Uterus (tissue), 4 donors: ENCODE results near the gene SRPK2. TPM values are rescaled to one million over a fixed set of nuclear protein-coding genes. Genes with fewer than 3 reads are reported as not detected.

ENCODE experiments used
- DNase-seq, 2 donors: peaks; one replicate each; pipeline ENCODE4 v3.0.0-alpha.2; 2019 to 2020
- H3K27ac ChIP-seq, 2 donors: fragments of 200-600 bp; sonication (generic); 1 replicate in 1 of 2; 2 replicates in 1 of 2; pipeline ENCODE4 v1.5.1; 2016 to 2018
- H3K27me3 ChIP-seq, 2 donors: fragments of 200-600 bp; sonication (generic); one replicate each; pipeline ENCODE4 v1.5.1; 2018 to 2019; ENCODE audit warnings: control low read depth in 1 of 2
- H3K36me3 ChIP-seq, 2 donors: fragments of 200-600 bp; sonication (generic); one replicate each; pipeline ENCODE4 v1.5.1; 2019; ENCODE audit warnings: control low read depth in 1 of 2
- H3K4me1 ChIP-seq, 2 donors: fragments of 200-600 bp; sonication (generic); one replicate each; pipeline ENCODE4 v1.5.1; 2018 to 2019; ENCODE audit warnings: control low read depth in 1 of 2
- H3K4me3 ChIP-seq, 2 donors: fragments of 200-600 bp; sonication (generic); 1 replicate in 1 of 2; 2 replicates in 1 of 2; pipeline ENCODE4 v1.5.1; 2018 to 2019; ENCODE audit warnings: mild to moderate bottlenecking in 1 of 2
- H3K9me3 ChIP-seq, 2 donors: fragments of 200-600 bp; sonication (generic); one replicate each; pipeline ENCODE4 v1.5.1; 2019; ENCODE audit warnings: control low read depth in 1 of 2
- POLR2A ChIP-seq, 2 donors: fragments of 450-650 bp; IDR thresholded peaks; one replicate each; pipeline ENCODE4 v1.6.1; 2016; ENCODE audit warnings: antibody characterized with exemption in 2 of 2, mild to moderate bottlenecking in 1 of 2, moderate library complexity in 1 of 2
- intact Hi-C: fragments of 100-400 bp; cut with DNase I; formaldehyde crosslinking; loops from one replicate; pipeline ENCODE4 v1.15.1; 2023; ENCODE audit warnings: low total_unique reads
- total RNA-seq, 4 donors: library from RNA; depleted of rRNA in 3 of 4; stranded (reverse); fragments of >200 nt in 3 of 4; gene quantifications; one replicate each; pipeline versions ENCODE4 v1.1.0 to v1.2.4, GENCODE V29; 2014 to 2023
- TF ChIP-seq, protein P1 (sequence below), 4 experiments: fragments of 200-600 bp in 2 of 4; fragments of 450-650 bp in 2 of 4; sonication (generic) in 2 of 4; IDR thresholded peaks; one replicate each; pipeline ENCODE4 v1.5.1; 2016 to 2019; ENCODE audit warnings: antibody characterized with exemption in 4 of 4, mild to moderate bottlenecking in 2 of 4, moderate library complexity in 1 of 4
- donor health status: DM: yes; HTN: yes; CAD: no.

Gene SRPK2
- total RNA-seq, 4 donors from 2014 or later: 40.0 to 129 (median 76.6) TPM

- no peaks in the 10 kb centered on the region for H3K27me3 ChIP-seq
Observed at GRCh38 chr7:105246679-105247078, 142.0 kb downstream of the SRPK2 start.

DNA sequence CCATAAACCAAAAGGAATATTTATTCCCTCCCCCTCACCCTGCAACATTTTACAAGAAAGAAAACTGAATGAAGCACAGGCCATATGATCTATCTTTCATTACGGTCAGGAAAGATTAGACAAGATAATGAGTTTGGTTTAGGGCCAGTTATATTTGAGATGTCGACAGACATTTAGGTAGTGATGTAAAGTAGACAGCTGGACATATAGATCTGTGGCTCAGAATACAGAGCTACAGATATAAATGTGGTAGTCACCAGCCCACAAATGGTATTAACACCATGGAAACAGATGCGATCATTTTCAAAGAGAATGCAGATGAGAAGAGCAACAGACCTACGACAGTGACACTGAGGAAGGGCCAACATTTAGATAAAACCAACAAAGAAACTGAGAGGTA, 142.5 kb downstream of the SRPK2 start:
- H3K9me3 ChIP-seq: no peaks in the 10 kb centered on the region
- intact Hi-C loops: no loop called here
- no peaks in the 10 kb centered on the region for H3K27me3 ChIP-seq
- TF ChIP-seq POLR2A (IDR thresholded peaks at IDR 0.05): no peak
- TF ChIP-seq, protein P1, sequence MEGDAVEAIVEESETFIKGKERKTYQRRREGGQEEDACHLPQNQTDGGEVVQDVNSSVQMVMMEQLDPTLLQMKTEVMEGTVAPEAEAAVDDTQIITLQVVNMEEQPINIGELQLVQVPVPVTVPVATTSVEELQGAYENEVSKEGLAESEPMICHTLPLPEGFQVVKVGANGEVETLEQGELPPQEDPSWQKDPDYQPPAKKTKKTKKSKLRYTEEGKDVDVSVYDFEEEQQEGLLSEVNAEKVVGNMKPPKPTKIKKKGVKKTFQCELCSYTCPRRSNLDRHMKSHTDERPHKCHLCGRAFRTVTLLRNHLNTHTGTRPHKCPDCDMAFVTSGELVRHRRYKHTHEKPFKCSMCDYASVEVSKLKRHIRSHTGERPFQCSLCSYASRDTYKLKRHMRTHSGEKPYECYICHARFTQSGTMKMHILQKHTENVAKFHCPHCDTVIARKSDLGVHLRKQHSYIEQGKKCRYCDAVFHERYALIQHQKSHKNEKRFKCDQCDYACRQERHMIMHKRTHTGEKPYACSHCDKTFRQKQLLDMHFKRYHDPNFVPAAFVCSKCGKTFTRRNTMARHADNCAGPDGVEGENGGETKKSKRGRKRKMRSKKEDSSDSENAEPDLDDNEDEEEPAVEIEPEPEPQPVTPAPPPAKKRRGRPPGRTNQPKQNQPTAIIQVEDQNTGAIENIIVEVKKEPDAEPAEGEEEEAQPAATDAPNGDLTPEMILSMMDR (IDR thresholded peaks at IDR 0.05): no peak
- H3K27ac ChIP-seq: no peak overlapping the region
- DNase-seq: no peak
- no peaks in the 10 kb centered on the region for H3K36me3 ChIP-seq
- H3K4me1 ChIP-seq: no peaks in the 10 kb centered on the region
- no peak overlapping the region for H3K4me3 ChIP-seq

More at GRCh38 chr7:105246679-105247078, 142.0 kb downstream of the SRPK2 start:
- intact Hi-C loops: no loop called here
- TF ChIP-seq, protein P1 (IDR thresholded peaks at IDR 0.05): no peak
- no peak for TF ChIP-seq POLR2A (IDR thresholded peaks at IDR 0.05)
- no peaks in the 10 kb centered on the region for H3K36me3 ChIP-seq
- no peak overlapping the region for H3K4me3 ChIP-seq
- no peaks in the 10 kb centered on the region for H3K9me3 ChIP-seq
- H3K4me1 ChIP-seq: no peaks in the 10 kb centered on the region
- no peak for DNase-seq
- no peak overlapping the region for H3K27ac ChIP-seq

GRCh38 chr7:105245398-105246114, 143.2 kb downstream of the SRPK2 start:
- Histone ChIP-seq H3K27me3 (no peaks in the 10 kb centered on the region), H3K27ac (no peak overlapping the region), H3K36me3 (no peaks in the 10 kb centered on the region), H3K9me3 (no peaks in the 10 kb centered on the region), H3K4me1 (no peaks in the 10 kb centered on the region), H3K4me3 (no peak overlapping the region)
- DNase-seq: no peak
- intact Hi-C loops: no loop called here
- no peak for TF ChIP-seq POLR2A (IDR thresholded peaks at IDR 0.05)
- TF ChIP-seq, protein P1 (IDR thresholded peaks at IDR 0.05): no peak

GRCh38 chr7:105244594-105244993, 144.1 kb downstream of the SRPK2 start:
- Histone ChIP-seq H3K36me3 (no peaks in the 10 kb centered on the region), H3K9me3 (no peaks in the 10 kb centered on the region), H3K4me1 (no peaks in the 10 kb centered on the region), H3K27ac (no peak overlapping the region), H3K27me3 (no peaks in the 10 kb centered on the region), H3K4me3 (no peak overlapping the region)
- intact Hi-C loops: no loop called here
- TF ChIP-seq, protein P1 (IDR thresholded peaks at IDR 0.05): no peak
- TF ChIP-seq POLR2A (IDR thresholded peaks at IDR 0.05): no peak
- no peak for DNase-seq

- H3K4me1 ChIP-seq: no peaks in the 10 kb centered on the region
- intact Hi-C loops: no loop called here
- H3K27me3 ChIP-seq: no peaks in the 10 kb centered on the region
- H3K27ac ChIP-seq: no peak overlapping the region
- TF ChIP-seq, protein P1 (IDR thresholded peaks at IDR 0.05): no peak
- TF ChIP-seq POLR2A (IDR thresholded peaks at IDR 0.05): no peak
- no peak overlapping the region for H3K4me3 ChIP-seq
- no peaks in the 10 kb centered on the region for H3K9me3 ChIP-seq
- no peaks in the 10 kb centered on the region for H3K36me3 ChIP-seq
- no peak for DNase-seq
Observed at GRCh38 chr7:105241198-105241597, 147.5 kb downstream of the SRPK2 start.
